K562 (cell line): ENCODE data around the gene TIPARP. TPM values are rescaled to one million over a fixed set of nuclear protein-coding genes. Genes with fewer than 3 reads are reported as not detected.
"Not testable (repeated sequence)": the region's sequence is repeated elsewhere in the genome, so short reads cannot be mapped to it uniquely, and the experiment has no call there.

ENCODE experiments used
- ATAC-seq: fragments of 200-7000 bp; cut with Tn5 transposase; 3 replicates; pipeline ENCODE4 v1.9.1; 2020; ENCODE audit warnings: moderate library complexity
- BruUV-seq: library from RNA; stranded (reverse); fragments of 400-500 nt; replicated peaks from 2 replicates; lab custom pipeline; 2021; lab: Mats Ljungman, UMichigan
- CTCF ChIA-PET: fragments of 300-600 bp; formaldehyde crosslinking; extraction: SDS; loops from one replicate; lab custom pipeline; 2021; ENCODE audit warnings: low intra/inter-chr PET ratio; lab: Yijun Ruan, JAX
- POLR2A ChIA-PET: fragments of 300-600, 350-650 bp; sonication (Branson Sonifier 250); formaldehyde crosslinking; extraction: SDS; loops from one replicate; lab custom pipeline; 2021; ENCODE audit warnings: antibody characterized with exemption, inconsistent platforms; lab: Yijun Ruan, JAX
- DNase-seq, 4 experiments: peaks; one replicate each; pipeline versions ENCODE4 v3.0.0 to v3.0.0-alpha.2; 2011 to 2018; ENCODE audit warnings: low spot score in 3 of 4, mixed read lengths in 3 of 4; ENCODE audit errors: extremely low read depth in 1 of 4
- FAIRE-seq: peaks from 2 replicates; lab custom pipeline; 2011; peaks lifted over from hg19 to GRCh38; lab: Jason Lieb, UNC
- H2AFZ ChIP-seq: 2 replicates; pipeline ENCODE4 v1.6.0; 2011; ENCODE audit warnings: low read depth, low read length, control low read depth, inconsistent platforms
- H3K27ac ChIP-seq: fragments of 200-600 bp; 3 replicates; pipeline ENCODE4 v1.8.0; 2011; ENCODE audit warnings: low read depth, mild to moderate bottlenecking, control low read depth, inconsistent platforms, low read length, moderate library complexity, mixed read lengths; ENCODE audit errors: extremely low read depth
- H3K27me3 ChIP-seq, 2 experiments: fragments of 300-600 bp in 1 of 2; 2 replicates in 1 of 2; 3 replicates in 1 of 2; pipeline versions ENCODE4 v1.6.0 to v1.8.0; 2011; ENCODE audit warnings: inconsistent platforms in 2 of 2, low read length in 2 of 2, mild to moderate bottlenecking in 1 of 2, mixed read lengths in 1 of 2, moderate library complexity in 1 of 2; ENCODE audit not compliant: control insufficient read depth in 2 of 2, insufficient read depth in 2 of 2
- H3K36me3 ChIP-seq: fragments of 300-600 bp; 3 replicates; pipeline ENCODE4 v1.8.0; 2011; ENCODE audit warnings: mild to moderate bottlenecking, low read length, inconsistent platforms; ENCODE audit not compliant: control insufficient read depth, insufficient read depth
- H3K4me1 ChIP-seq, 2 experiments: fragments of 200-600 bp in 1 of 2; replicated peaks in 1 of 2; 2 replicates in 1 of 2; 3 replicates in 1 of 2; pipeline versions ENCODE4 v1.5.1 to v1.8.0; 2011; ENCODE audit warnings: inconsistent platforms in 2 of 2, low read length in 2 of 2, mild to moderate bottlenecking in 1 of 2, mixed read lengths in 1 of 2, moderate library complexity in 1 of 2; ENCODE audit not compliant: control insufficient read depth in 2 of 2, insufficient read depth in 2 of 2
- H3K4me2 ChIP-seq: 2 replicates; pipeline ENCODE4 v1.6.1; 2011; ENCODE audit warnings: low read length, control low read depth, inconsistent platforms, mixed read lengths; ENCODE audit not compliant: insufficient read depth
- H3K4me3 ChIP-seq: fragments of 200-600 bp; sonication (generic), shearing (Covaris generic); 2 replicates; pipeline ENCODE4 v1.5.1; 2016; ENCODE audit warnings: control low read depth, inconsistent platforms
- H3K79me2 ChIP-seq: fragments of 200-600 bp; 3 replicates; pipeline ENCODE4 v1.8.0; 2011; ENCODE audit warnings: low read length, inconsistent platforms; ENCODE audit not compliant: control insufficient read depth, insufficient read depth
- H3K9ac ChIP-seq, 2 experiments: 2 replicates each; pipeline versions ENCODE4 v1.6.0 to v1.6.1; 2011; ENCODE audit warnings: low read depth in 2 of 2, low read length in 2 of 2, control low read depth in 1 of 2, inconsistent platforms in 1 of 2, mild to moderate bottlenecking in 1 of 2, mixed read lengths in 1 of 2; ENCODE audit not compliant: insufficient read depth in 1 of 2
- H3K9me1 ChIP-seq: one replicate; pipeline ENCODE4 v1.6.0; 2011; ENCODE audit warnings: inconsistent platforms, mild to moderate bottlenecking, low read length, moderate library complexity; ENCODE audit not compliant: control insufficient read depth, insufficient read depth
- H3K9me3 ChIP-seq: replicated peaks from 2 replicates; pipeline ENCODE4 v1.5.1; 2011; ENCODE audit warnings: low read depth, low read length, inconsistent platforms; ENCODE audit not compliant: control insufficient read depth, insufficient read depth
- H4K20me1 ChIP-seq: replicated peaks from 2 replicates; pipeline ENCODE4 v1.6.1; 2011; ENCODE audit warnings: low read length, inconsistent platforms, mixed read lengths; ENCODE audit not compliant: control insufficient read depth, insufficient read depth
- ATF7 ChIP-seq: fragments of 450-650 bp; IDR thresholded peaks from 2 replicates; pipeline ENCODE4 v1.7.1; 2014; ENCODE audit warnings: mild to moderate bottlenecking, moderate library complexity
- CREB1 ChIP-seq, 2 experiments: sonication (generic) in 1 of 2; formaldehyde crosslinking in 1 of 2; IDR thresholded peaks; 2 replicates each; pipeline versions ENCODE4 v1.6.1 to v1.8.0; 2012 to 2022; ENCODE audit warnings: inconsistent platforms in 1 of 2, mild to moderate bottlenecking in 1 of 2, missing genetic modification reagents in 1 of 2, moderate library complexity in 1 of 2
- PYGO2 ChIP-seq: fragments of 450-650 bp; IDR thresholded peaks from 2 replicates; pipeline ENCODE4 v1.6.1; 2016; ENCODE audit warnings: mild to moderate bottlenecking, missing genetic modification characterization, moderate library complexity, missing compliant biosample characterization
- SNRNP70 ChIP-seq: fragments of 200-400 bp; formaldehyde crosslinking; optimal IDR thresholded peaks from 2 replicates; pipeline ENCODE3; 2017; ENCODE audit warnings: low read depth, low read length
- SRF ChIP-seq, 2 experiments: fragments of 250-450, 450-650 bp in 1 of 2; sonication (Bioruptor Pico) in 1 of 2; sonication (generic) in 1 of 2; formaldehyde crosslinking; IDR thresholded peaks; 2 replicates each; pipeline versions ENCODE4 v1.5.0 to v1.5.1; 2020 to 2022; ENCODE audit warnings: mild to moderate bottlenecking in 1 of 2, missing genetic modification reagents in 1 of 2
- ZNF280B ChIP-seq: fragments of 250-450 bp; sonication (Bioruptor Pico); IDR thresholded peaks from 2 replicates; pipeline ENCODE4 v1.5.1; 2021; ENCODE audit warnings: mild to moderate bottlenecking
- ZNF57 ChIP-seq: fragments of 450-650 bp; formaldehyde crosslinking; IDR thresholded peaks from 2 replicates; pipeline ENCODE4 v1.4.0; 2020; ENCODE audit warnings: mild to moderate bottlenecking, moderate library complexity
- WGBS: fragments of 100-300 bp; shearing (Covaris generic); methylation state at CpG from one replicate; pipeline ENCODE4 v1.1.6; 2016; ENCODE audit warnings: low coverage, mixed read lengths; ENCODE audit not compliant: insufficient coverage; ENCODE audit errors: missing lambda C conversion rate; 5-methylcytosine and 5-hydroxymethylcytosine counted together
- in situ Hi-C: fragments of 300-500 bp; cut with MboI; formaldehyde crosslinking; loops from 4 replicates; pipeline ENCODE4 v1.15.0; 2018; ENCODE audit warnings: inconsistent platforms, mixed read lengths
- intact Hi-C: fragments of 100-400 bp; cut with micrococcal nuclease; formaldehyde crosslinking; loops from 2 replicates; pipeline ENCODE4 v1.14.2; 2022
- polyA plus RNA-seq, 8 experiments: library from polyadenylated mRNA; depleted of rRNA in 4 of 8; stranded (reverse) in 5 of 8; unstranded in 3 of 8; fragments of >200 nt; fragmentation: Nextera tagmentation in 2 of 8; fragmentation: Illumina TruSeq in 1 of 8; extraction: Ambion mirVana in 2 of 8; extraction: Trizol in 1 of 8; gene quantifications; 2 replicates each; pipeline versions ENCODE4 v1.2.1 to v1.2.3, GENCODE V29; 2011 to 2014; ENCODE audit warnings: inconsistent platforms in 1 of 8, missing spikeins in 1 of 8
- total RNA-seq, 7 experiments: library from RNA; depleted of rRNA in 6 of 7; stranded (reverse); fragments of >200 nt in 6 of 7; fragmentation: Illumina TruSeq in 2 of 7; extraction: Trizol in 2 of 7; gene quantifications; 2 replicates each; pipeline versions ENCODE4 v1.2.1 to v1.2.3, GENCODE V29; 2011 to 2021; ENCODE audit warnings: low replicate concordance in 1 of 7

The TIPARP gene
- total and polyA plus RNA-seq, 9 of the 15 experiments (the other 6 are each of a cell fraction or from before 2014, with no cell fraction given) = 2.4 to 29.4 (median 15.1) TPM

- TF ChIP-seq ZNF280B (no peak), ZNF57 (CRISPR knock-in tag) (no peak), ATF7 (no peak), PYGO2 (tag) (no peak), SNRNP70 (no peak), CREB1 (IDR thresholded peaks at IDR 0.05) (no peak), CREB1 (CRISPR knock-in tag; IDR thresholded peaks at IDR 0.05) (no peak)
These were observed 36.7 kb downstream of the TIPARP start (continued) for GRCh38 chr3:156711113-156711512.

GRCh38 chr3:156711944-156712343, 37.6 kb downstream of the TIPARP start:
- H3K4me1 ChIP-seq, in situ Hi-C loops, H3K79me2 ChIP-seq, intact Hi-C loops, H3K4me3 ChIP-seq, H3K9me1 ChIP-seq, H2AFZ ChIP-seq, H4K20me1 ChIP-seq, H3K27me3 ChIP-seq: not testable (repeated sequence)
- ATAC-seq = peak; percentile 86
- WGBS = 74% methylated on average over 2 of the region's 4 CpGs
- peak in 1 of 2 experiments; percentile 93; a peak in 2 of 4 replicates for TF ChIP-seq SRF (CRISPR knock-in tag; IDR thresholded peaks at IDR 0.05)
- TF ChIP-seq, all 486 proteins: peak for 1; not testable (repeated sequence) for 485
- DNase-seq, CTCF ChIA-PET, H3K27ac ChIP-seq, H3K4me2 ChIP-seq, FAIRE-seq, BruUV-seq, H3K9me3 ChIP-seq, H3K9ac ChIP-seq: not testable (repeated sequence)
- peaks cover 35% of the 10 kb centered on the region; the same call in 2 of the 3 replicates for H3K36me3 ChIP-seq
- POLR2A ChIA-PET = interaction anchor here (1.4 kb wide), 1 partner anchor 448 kb away, joined by 3 read pairs; the partner anchor contains the start of gene CCNL1
